NB4 (cell line): Measurements from ENCODE around the gene BBIP1.
"Not testable (repeated sequence)": the region's sequence is repeated elsewhere in the genome, so short reads cannot be mapped to it uniquely, and the experiment has no call there.

ENCODE experiments used
- DNase-seq: peaks from one replicate; pipeline ENCODE4 v3.0.0; 2010; ENCODE audit warnings: low read depth
- H3K4me3 ChIP-seq: one replicate; pipeline ENCODE4 v1.5.1; 2011; ENCODE audit warnings: mild to moderate bottlenecking, low read depth, low read length, moderate library complexity
- MYC ChIP-seq: IDR thresholded peaks from 2 replicates; pipeline ENCODE4 v1.6.1; 2011; ENCODE audit warnings: low read depth, low read length
- POLR2A ChIP-seq: IDR thresholded peaks from 2 replicates; pipeline ENCODE4 v1.6.1; 2011; ENCODE audit warnings: mild to moderate bottlenecking; ENCODE audit not compliant: insufficient read length; ENCODE audit errors: extremely low read depth
- TF ChIP-seq, protein P1 (sequence below): IDR thresholded peaks from one replicate; pipeline ENCODE4 v1.5.1; 2012; ENCODE audit warnings: low read depth, low read length
- TF ChIP-seq, protein P2 (sequence below): IDR thresholded peaks from 2 replicates; pipeline ENCODE4 v1.6.1; 2011; ENCODE audit warnings: low read depth, low read length

The BBIP1 gene

DNA sequence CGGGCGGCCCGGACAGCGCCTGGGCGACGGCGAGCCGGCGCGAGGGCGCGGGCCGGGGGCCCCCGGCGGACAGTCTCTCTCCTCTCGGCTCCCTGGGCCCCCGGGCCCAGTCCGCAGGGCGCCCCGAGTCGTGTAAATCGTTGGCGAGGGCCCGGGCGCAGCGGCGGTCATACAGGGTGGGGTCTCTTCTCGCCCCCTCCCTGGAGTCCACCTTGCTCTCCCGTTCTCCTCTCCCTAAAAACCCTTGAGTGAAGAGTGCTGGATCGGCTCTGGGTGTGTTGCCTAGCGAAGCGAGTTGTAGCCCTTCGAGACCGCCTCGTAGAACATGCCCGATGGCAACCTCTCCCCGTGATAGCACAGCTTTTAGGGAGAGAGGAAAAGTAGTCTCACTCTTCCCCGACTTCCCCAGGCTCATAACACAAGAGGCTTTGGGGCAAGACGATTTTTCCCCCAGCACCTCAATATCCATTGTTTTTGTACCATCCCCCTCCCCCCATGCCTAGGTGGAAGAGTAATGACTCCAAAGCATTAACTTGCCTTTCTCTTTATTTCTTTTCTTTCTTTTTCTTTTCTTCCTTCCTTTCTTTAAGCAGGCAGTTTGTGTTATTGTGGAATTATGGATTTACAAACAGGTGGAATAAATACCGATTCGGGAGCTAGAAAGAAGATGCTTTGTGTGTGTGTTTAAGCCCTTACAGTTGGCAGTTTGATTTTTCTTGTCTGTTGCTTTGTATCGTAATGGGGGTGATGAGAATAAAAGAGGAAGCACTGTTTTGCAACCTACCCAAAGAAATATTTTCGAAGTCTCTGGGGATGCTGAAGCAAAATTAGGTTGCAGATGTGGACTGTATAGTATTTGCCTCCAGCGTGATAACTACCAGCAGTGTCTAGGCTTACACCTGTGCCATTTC is 1.2 kb upstream of the BBIP1 start:
- H3K4me3 ChIP-seq: peak overlapping the region; percentile 98
- TF ChIP-seq, protein P1, sequence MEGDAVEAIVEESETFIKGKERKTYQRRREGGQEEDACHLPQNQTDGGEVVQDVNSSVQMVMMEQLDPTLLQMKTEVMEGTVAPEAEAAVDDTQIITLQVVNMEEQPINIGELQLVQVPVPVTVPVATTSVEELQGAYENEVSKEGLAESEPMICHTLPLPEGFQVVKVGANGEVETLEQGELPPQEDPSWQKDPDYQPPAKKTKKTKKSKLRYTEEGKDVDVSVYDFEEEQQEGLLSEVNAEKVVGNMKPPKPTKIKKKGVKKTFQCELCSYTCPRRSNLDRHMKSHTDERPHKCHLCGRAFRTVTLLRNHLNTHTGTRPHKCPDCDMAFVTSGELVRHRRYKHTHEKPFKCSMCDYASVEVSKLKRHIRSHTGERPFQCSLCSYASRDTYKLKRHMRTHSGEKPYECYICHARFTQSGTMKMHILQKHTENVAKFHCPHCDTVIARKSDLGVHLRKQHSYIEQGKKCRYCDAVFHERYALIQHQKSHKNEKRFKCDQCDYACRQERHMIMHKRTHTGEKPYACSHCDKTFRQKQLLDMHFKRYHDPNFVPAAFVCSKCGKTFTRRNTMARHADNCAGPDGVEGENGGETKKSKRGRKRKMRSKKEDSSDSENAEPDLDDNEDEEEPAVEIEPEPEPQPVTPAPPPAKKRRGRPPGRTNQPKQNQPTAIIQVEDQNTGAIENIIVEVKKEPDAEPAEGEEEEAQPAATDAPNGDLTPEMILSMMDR: no peak
- TF ChIP-seq POLR2A: peak; percentile 51
- TF ChIP-seq, protein P2, sequence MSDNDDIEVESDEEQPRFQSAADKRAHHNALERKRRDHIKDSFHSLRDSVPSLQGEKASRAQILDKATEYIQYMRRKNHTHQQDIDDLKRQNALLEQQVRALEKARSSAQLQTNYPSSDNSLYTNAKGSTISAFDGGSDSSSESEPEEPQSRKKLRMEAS: peak; percentile 67; the same call in 1 of the 2 replicates
- peak; percentile 80 for TF ChIP-seq MYC
- DNase-seq: peak; percentile 94

DNA sequence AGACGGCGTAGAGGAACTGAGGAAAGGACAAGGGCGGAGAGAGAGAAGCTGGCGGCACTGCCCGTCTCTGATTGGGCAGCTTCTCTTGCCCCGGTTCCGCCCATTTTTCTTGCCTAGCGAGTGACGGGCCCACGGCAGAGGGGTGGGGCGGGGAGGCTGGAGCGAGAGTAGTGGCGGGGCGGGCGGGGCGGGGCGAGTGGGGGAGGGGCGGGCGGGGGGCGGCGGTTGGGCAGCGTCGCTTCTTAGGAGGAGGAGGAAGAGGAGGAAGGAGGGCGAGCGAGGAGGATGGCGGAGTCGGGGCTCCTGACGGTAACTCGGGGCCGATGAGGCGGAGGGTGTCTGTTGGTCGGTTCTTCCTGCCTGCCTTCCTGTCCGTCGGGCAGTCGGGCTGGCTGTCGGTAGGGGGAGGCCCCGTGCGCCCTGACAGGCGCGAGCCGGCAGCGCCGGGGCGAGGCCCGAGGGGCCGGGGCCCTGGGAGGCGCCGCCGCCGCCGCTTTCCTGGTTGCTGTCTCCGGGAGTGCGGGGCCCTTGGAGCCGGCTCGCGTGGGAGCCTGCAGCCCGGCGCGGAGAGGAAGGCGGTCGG is 460 bp upstream of the BBIP1 start, which contains the start of gene SHOC2:
SHOC2 (plus strand) TSS at position 256 of the 583 bp plus-strand sequence. CDS start 44,755 bp downstream, outside the sequence.
- TF ChIP-seq, protein P1: peak; percentile 8
- TF ChIP-seq POLR2A (peak; percentile 78), MYC (peak; percentile 36)
- TF ChIP-seq, protein P2: no peak
- DNase-seq: no peak
- H3K4me3 ChIP-seq: peak within 1 kb of the TSS; percentile 98

DNA sequence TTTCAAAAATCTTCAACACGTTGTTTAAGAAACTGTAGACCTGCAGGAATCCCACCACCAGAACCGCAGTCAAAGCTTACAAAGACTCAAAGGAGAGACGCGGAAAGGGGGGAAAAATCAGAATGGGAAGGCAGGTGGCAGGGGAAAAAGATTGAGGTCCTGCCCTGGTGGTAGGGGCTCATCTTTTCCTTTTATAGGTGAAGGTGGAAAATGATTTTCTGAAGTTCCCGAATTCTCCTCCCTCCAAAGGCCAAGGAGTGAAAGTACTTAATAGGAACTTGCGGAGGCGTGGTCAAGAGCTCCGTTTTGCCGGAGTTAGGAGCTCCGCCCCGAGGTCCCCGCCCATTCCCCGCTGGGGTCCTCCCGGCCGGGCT is 724 bp downstream of the BBIP1 start:
- H3K4me3 ChIP-seq: peak overlapping the region; percentile 96
- DNase-seq: peak; percentile 98
- TF ChIP-seq MYC (no peak), POLR2A (no peak)
- TF ChIP-seq, protein P1: no peak
- TF ChIP-seq, protein P2: no peak

DNA sequence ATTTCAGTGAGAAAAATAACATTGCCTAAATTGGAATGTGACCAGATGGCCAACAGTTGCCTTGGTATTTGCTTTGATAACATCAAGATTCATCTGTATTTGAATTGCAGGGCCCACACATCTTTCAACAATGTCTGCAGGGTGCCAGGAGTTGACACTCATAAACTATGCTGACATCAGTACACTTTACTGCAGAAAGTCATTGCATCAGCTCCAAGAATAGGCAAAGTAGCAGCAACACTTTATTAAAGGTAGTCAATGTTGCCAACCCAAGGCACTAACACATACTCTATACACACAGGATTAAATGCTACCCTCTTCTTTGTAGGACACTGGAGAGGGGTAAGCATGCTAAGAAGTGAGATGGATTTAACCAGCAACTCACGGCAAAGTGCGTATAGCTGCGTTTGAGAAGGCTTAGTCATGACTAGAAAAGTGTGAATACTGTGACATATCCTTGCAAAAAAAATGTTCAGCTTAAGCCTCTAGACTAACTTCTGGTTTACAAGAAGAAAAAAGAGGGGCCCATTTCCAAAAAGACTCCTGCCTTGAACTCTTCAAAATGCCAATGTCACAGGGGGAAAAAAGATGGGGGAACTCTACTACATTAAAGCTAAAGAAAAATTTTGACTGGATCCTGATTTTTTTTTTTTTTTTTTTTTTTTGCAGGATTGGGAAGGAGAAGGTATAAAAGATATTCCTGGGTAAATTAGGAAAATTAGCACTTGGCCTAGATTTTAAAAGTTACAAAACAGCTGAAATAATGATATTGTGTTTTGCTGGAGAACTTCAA is 2.2 kb downstream of the BBIP1 start:
- peak; percentile 20 for DNase-seq
- no peak for TF ChIP-seq POLR2A
- TF ChIP-seq, protein P2: no peak
- TF ChIP-seq, protein P1: no peak
- no peak for TF ChIP-seq MYC
- no peak overlapping the region for H3K4me3 ChIP-seq

DNA sequence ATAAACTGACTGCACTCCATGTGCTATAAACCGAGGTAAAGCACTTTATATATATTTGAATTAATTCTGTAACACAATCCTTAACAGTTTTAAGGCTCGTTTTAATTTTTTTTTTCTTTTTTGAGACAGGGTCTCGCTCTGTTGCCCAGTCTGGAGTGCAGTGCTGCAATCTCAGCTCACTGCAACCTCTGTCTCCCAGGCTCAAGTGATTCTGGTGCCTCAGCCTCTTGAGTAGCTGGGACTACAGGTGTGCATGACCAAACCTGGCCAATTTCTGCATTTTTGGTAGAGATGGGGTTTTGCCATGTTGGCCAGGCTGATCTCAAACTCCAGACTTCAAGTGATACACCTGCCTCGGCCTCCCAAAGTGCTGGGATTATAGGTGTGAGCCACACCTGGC is 3.4 kb downstream of the BBIP1 start:
- not testable (repeated sequence) for H3K4me3 ChIP-seq, DNase-seq

DNA sequence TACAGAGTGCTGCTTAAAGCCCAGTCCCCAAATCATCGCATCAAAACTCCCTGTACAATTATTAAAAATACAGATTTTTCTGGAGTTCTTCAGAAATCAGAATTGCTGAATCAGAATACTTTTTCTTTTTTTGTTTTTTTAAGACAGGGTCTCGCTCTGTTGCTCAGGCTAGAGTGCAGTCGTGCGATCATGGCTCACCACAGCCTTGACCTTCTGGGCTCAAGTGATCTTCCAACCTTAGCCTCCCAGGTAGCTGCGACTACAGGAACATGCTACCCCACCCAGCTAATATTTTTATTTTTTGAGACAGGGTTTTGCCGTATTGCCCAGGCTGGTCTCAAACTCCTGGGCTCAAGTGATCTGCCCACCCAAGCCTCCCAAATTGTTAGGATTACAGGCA is 3.9 kb downstream of the BBIP1 start:
- no peak overlapping the region for H3K4me3 ChIP-seq
- TF ChIP-seq, protein P2: no peak
- no peak for TF ChIP-seq POLR2A
- TF ChIP-seq, protein P1: no peak
- no peak for DNase-seq
